Neuronal stem cell (in vitro differentiated cells): ENCODE measurements around the gene ARHGAP25.

Source experiments
- DNase-seq: peaks from one replicate; pipeline ENCODE4 v3.0.0-alpha.2; 2013; ENCODE audit warnings: low spot score
- H2AFZ ChIP-seq: one replicate; pipeline ENCODE4 v1.6.1; 2013; ENCODE audit warnings: mild to moderate bottlenecking, low read length, inconsistent platforms
- H2AK5ac ChIP-seq: 2 replicates; pipeline ENCODE4 v1.6.1; 2013; ENCODE audit warnings: low read depth, mild to moderate bottlenecking, inconsistent platforms, low read length, moderate library complexity, mixed read lengths
- H2BK120ac ChIP-seq: 2 replicates; pipeline ENCODE4 v1.6.1; 2013; ENCODE audit warnings: low read depth, mild to moderate bottlenecking, inconsistent platforms, low read length, moderate library complexity, mixed read lengths
- H2BK12ac ChIP-seq: one replicate; pipeline ENCODE4 v1.6.1; 2013; ENCODE audit warnings: low read length, inconsistent platforms
- H2BK15ac ChIP-seq: 2 replicates; pipeline ENCODE4 v1.6.1; 2013; ENCODE audit warnings: mild to moderate bottlenecking, low read length, inconsistent platforms, mixed read lengths
- H2BK5ac ChIP-seq: one replicate; pipeline ENCODE4 v1.6.1; 2013; ENCODE audit warnings: inconsistent platforms, mild to moderate bottlenecking, low read length, moderate library complexity
- H3K14ac ChIP-seq: one replicate; pipeline ENCODE4 v1.6.1; 2013; ENCODE audit warnings: low read length, inconsistent platforms
- H3K18ac ChIP-seq: 2 replicates; pipeline ENCODE4 v1.6.1; 2013; ENCODE audit warnings: low read length, inconsistent platforms
- H3K23ac ChIP-seq: 2 replicates; pipeline ENCODE4 v1.6.1; 2013; ENCODE audit warnings: low read depth, mild to moderate bottlenecking, mixed read lengths, low read length, inconsistent platforms; ENCODE audit not compliant: poor library complexity
- H3K27ac ChIP-seq: replicated peaks from 3 replicates; pipeline ENCODE4 v1.5.1; 2013; ENCODE audit warnings: low read length, inconsistent platforms
- H3K27me3 ChIP-seq, 3 experiments: 2 replicates each; pipeline ENCODE4 v1.6.1; 2013; ENCODE audit warnings: low read length in 3 of 3, mild to moderate bottlenecking in 2 of 3, inconsistent platforms in 1 of 3, low read depth in 1 of 3, mixed read lengths in 1 of 3, moderate library complexity in 1 of 3; ENCODE audit not compliant: control insufficient read depth in 3 of 3, insufficient read depth in 3 of 3
- H3K36me3 ChIP-seq, 2 donors: replicated peaks in 1 of 2; 2 replicates each; pipeline ENCODE4 v1.6.1; 2013; ENCODE audit warnings: low read length in 2 of 2; ENCODE audit not compliant: control insufficient read depth in 2 of 2, insufficient read depth in 2 of 2
- H3K4ac ChIP-seq: 2 replicates; pipeline ENCODE4 v1.6.1; 2013; ENCODE audit warnings: inconsistent platforms, mild to moderate bottlenecking, low read length, moderate library complexity
- H3K4me1 ChIP-seq, 2 donors: 1 replicate in 1 of 2; 2 replicates in 1 of 2; pipeline ENCODE4 v1.6.1; 2013; ENCODE audit warnings: low read length in 2 of 2, low read depth in 1 of 2; ENCODE audit not compliant: control insufficient read depth in 2 of 2, insufficient read depth in 1 of 2
- H3K4me2 ChIP-seq: one replicate; pipeline ENCODE4 v1.6.1; 2013; ENCODE audit warnings: mild to moderate bottlenecking, low read length, inconsistent platforms; ENCODE audit not compliant: insufficient read depth, poor library complexity, severe bottlenecking
- H3K4me3 ChIP-seq, 2 donors: 2 replicates each; pipeline ENCODE4 v1.5.1; 2013; ENCODE audit warnings: low read length in 2 of 2, mild to moderate bottlenecking in 2 of 2, inconsistent platforms in 1 of 2, moderate library complexity in 1 of 2
- H3K79me1 ChIP-seq: one replicate; pipeline ENCODE4 v1.6.1; 2013; ENCODE audit warnings: low read depth, mild to moderate bottlenecking, inconsistent platforms, low read length, moderate library complexity
- H3K9ac ChIP-seq: one replicate; pipeline ENCODE4 v1.6.1; 2013; ENCODE audit warnings: mild to moderate bottlenecking, low read depth, low read length, inconsistent platforms; ENCODE audit not compliant: poor library complexity
- H3K9me3 ChIP-seq, 2 donors: replicated peaks in 1 of 2; 2 replicates each; pipeline versions ENCODE3 to v1.6.1; 2013; ENCODE audit warnings: low read length in 2 of 2, mild to moderate bottlenecking in 2 of 2, inconsistent platforms in 1 of 2, low read depth in 1 of 2, mixed read lengths in 1 of 2, moderate library complexity in 1 of 2; ENCODE audit not compliant: control insufficient read depth in 2 of 2, insufficient read depth in 1 of 2
- H4K8ac ChIP-seq: one replicate; pipeline ENCODE4 v1.6.1; 2013; ENCODE audit warnings: low read depth, mild to moderate bottlenecking, inconsistent platforms, low read length, moderate library complexity
- H4K91ac ChIP-seq: one replicate; pipeline ENCODE4 v1.6.1; 2013; ENCODE audit warnings: low read length, low read depth, mild to moderate bottlenecking, inconsistent platforms; ENCODE audit not compliant: poor library complexity
- WGBS, 2 donors: extraction: QIAGEN DNeasy Blood & Tissue Kit; methylation state at CpG; one replicate each; pipeline ENCODE4 v1.1.7; 2013; ENCODE audit warnings: missing lambda C conversion rate in 2 of 2, mixed read lengths in 1 of 2; ENCODE audit not compliant: insufficient read length in 2 of 2, insufficient replicate concordance in 1 of 2; ENCODE audit errors: extremely low coverage in 2 of 2; 5-methylcytosine and 5-hydroxymethylcytosine counted together

ARHGAP25 gene

DNA sequence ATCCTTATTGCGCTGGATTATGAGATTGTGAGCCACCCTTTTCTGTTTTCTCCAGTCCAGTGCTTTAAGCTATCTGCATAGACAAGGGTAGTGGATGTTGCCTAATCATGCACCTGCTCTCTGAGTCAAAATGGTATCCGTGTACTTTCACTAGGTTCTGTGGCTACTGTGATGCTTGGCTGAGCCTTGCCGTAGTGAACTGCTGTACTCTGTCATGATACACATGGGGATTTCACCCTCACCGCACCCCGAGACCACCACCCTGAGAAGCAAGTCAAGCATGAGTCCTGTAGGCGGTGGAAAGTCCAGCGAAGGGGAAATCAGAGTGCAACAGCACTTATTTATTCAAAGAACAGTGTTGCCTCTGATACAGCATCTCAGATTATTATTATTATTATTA is 55.0 kb downstream of the ARHGAP25 start:
- Histone ChIP-seq H3K4ac (no peak overlapping the region), H3K36me3 (no peaks in the 10 kb centered on the region), H3K14ac (no peak overlapping the region), H3K9ac (no peak overlapping the region), H3K9me3 (no peaks in the 10 kb centered on the region), H2BK120ac (no peak overlapping the region), H2BK15ac (no peak overlapping the region), H3K27me3 (no peaks in the 10 kb centered on the region), H4K91ac (no peak overlapping the region), H3K27ac (no peak overlapping the region), H2AK5ac (no peak overlapping the region), H2BK5ac (no peak overlapping the region), H2AFZ (no peak overlapping the region), H4K8ac (no peak overlapping the region), H3K4me3 (no peak overlapping the region), H2BK12ac (no peak overlapping the region), H3K4me1 (no peaks in the 10 kb centered on the region), H3K23ac (no peak overlapping the region), H3K18ac (no peak overlapping the region), H3K79me1 (no peaks in the 10 kb centered on the region), H3K4me2 (no peak overlapping the region)
- no peak for DNase-seq
- WGBS, 2 donors = no CpG with 5 or more reads among the region's 7 CpGs

- no peak overlapping the region for H3K27ac ChIP-seq
- H4K91ac ChIP-seq = no peak overlapping the region
- H2BK12ac ChIP-seq = no peak overlapping the region
- no peak overlapping the region for H3K14ac ChIP-seq
- H3K4ac ChIP-seq = no peak overlapping the region
- no peak overlapping the region for H2BK120ac ChIP-seq
- no peak overlapping the region for H3K18ac ChIP-seq
- no peak overlapping the region for H4K8ac ChIP-seq
- H2AFZ ChIP-seq = no peak overlapping the region
- no peak overlapping the region for H3K4me3 ChIP-seq
- WGBS, 2 donors = no CpG with 5 or more reads among the region's 7 CpGs
- no peaks in the 10 kb centered on the region for H3K79me1 ChIP-seq
- H3K9ac ChIP-seq = no peak overlapping the region
- H3K4me2 ChIP-seq = no peak overlapping the region
- no peak overlapping the region for H2BK5ac ChIP-seq
- no peak overlapping the region for H2BK15ac ChIP-seq
- H3K23ac ChIP-seq = no peak overlapping the region
- no peaks in the 10 kb centered on the region for H3K36me3 ChIP-seq
- H3K27me3 ChIP-seq = no peaks in the 10 kb centered on the region
- H3K9me3 ChIP-seq = no peaks in the 10 kb centered on the region
- DNase-seq = no peak
- H2AK5ac ChIP-seq = no peak overlapping the region
- no peaks in the 10 kb centered on the region for H3K4me1 ChIP-seq
Observed at GRCh38 chr2:68790600-68790999, 56.0 kb downstream of the ARHGAP25 start.

GRCh38 chr2:68791914-68792313 is 57.3 kb downstream of the ARHGAP25 start:
- Histone ChIP-seq H3K36me3 (no peaks in the 10 kb centered on the region), H3K4me3 (no peak overlapping the region), H2AK5ac (no peak overlapping the region), H4K91ac (no peak overlapping the region), H4K8ac (no peak overlapping the region), H2BK120ac (no peak overlapping the region), H3K79me1 (no peaks in the 10 kb centered on the region), H2AFZ (no peak overlapping the region), H2BK5ac (no peak overlapping the region), H3K27me3 (no peaks in the 10 kb centered on the region), H3K23ac (no peak overlapping the region), H3K4me1 (no peaks in the 10 kb centered on the region), H3K9me3 (no peaks in the 10 kb centered on the region), H3K9ac (no peak overlapping the region), H3K4ac (no peak overlapping the region), H3K4me2 (no peak overlapping the region), H3K14ac (no peak overlapping the region), H3K27ac (no peak overlapping the region), H2BK15ac (no peak overlapping the region), H2BK12ac (no peak overlapping the region), H3K18ac (no peak overlapping the region)
- DNase-seq = no peak
- no CpG with 5 or more reads among the region's 1 CpG for WGBS, 2 donors

GRCh38 chr2:68792751-68793150 is 58.1 kb downstream of the ARHGAP25 start:
- no CpG with 5 or more reads among the region's 4 CpGs for WGBS, 2 donors
- no peak overlapping the region for H4K91ac ChIP-seq

More at GRCh38 chr2:68792751-68793150, 58.1 kb downstream of the ARHGAP25 start:
- H3K4ac ChIP-seq = no peak overlapping the region
- no peaks in the 10 kb centered on the region for H3K4me1 ChIP-seq
- H2BK12ac ChIP-seq = no peak overlapping the region
- H3K27me3 ChIP-seq = no peaks in the 10 kb centered on the region
- H3K9ac ChIP-seq = no peak overlapping the region
- H4K8ac ChIP-seq = no peak overlapping the region
- no peak overlapping the region for H2AFZ ChIP-seq
- no peaks in the 10 kb centered on the region for H3K79me1 ChIP-seq
- H3K23ac ChIP-seq = no peak overlapping the region
- H3K14ac ChIP-seq = no peak overlapping the region
- no peak overlapping the region for H2BK120ac ChIP-seq
- no peak overlapping the region for H3K4me3 ChIP-seq
- H3K27ac ChIP-seq = no peak overlapping the region
- no peak overlapping the region for H2BK15ac ChIP-seq
- H3K18ac ChIP-seq = no peak overlapping the region
- no peaks in the 10 kb centered on the region for H3K36me3 ChIP-seq
- no peak overlapping the region for H2BK5ac ChIP-seq
- DNase-seq = no peak
- H2AK5ac ChIP-seq = no peak overlapping the region
- no peaks in the 10 kb centered on the region for H3K9me3 ChIP-seq
- no peak overlapping the region for H3K4me2 ChIP-seq
